Measurements from ENCODE around the gene ACY1.

ACY1 gene

DNA sequence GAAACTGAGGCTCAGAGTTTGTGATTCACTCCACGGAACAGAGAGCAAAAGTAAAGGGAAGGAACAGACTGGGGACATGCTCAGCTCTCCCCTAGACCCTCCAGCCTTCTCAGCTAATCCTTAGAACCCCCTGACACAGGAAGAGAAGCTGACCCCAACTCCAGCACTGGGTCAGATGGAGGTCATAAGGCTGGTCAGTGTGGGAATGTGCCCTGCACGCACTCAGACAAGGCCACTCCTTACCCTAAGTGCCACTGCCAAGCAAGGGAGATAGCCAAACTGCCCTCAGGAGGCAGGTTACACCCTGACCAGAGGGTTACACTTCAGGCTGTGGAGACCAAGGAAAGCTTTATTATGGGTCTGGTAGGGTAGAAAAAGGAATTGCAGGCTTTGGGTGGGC lies 11.2 kb downstream of the ACY1 start:
- H3K4me3 ChIP-seq (ENCODE audit: low read depth, low read length): peak overlapping the region; percentile 66
- TF ChIP-seq, protein P1, sequence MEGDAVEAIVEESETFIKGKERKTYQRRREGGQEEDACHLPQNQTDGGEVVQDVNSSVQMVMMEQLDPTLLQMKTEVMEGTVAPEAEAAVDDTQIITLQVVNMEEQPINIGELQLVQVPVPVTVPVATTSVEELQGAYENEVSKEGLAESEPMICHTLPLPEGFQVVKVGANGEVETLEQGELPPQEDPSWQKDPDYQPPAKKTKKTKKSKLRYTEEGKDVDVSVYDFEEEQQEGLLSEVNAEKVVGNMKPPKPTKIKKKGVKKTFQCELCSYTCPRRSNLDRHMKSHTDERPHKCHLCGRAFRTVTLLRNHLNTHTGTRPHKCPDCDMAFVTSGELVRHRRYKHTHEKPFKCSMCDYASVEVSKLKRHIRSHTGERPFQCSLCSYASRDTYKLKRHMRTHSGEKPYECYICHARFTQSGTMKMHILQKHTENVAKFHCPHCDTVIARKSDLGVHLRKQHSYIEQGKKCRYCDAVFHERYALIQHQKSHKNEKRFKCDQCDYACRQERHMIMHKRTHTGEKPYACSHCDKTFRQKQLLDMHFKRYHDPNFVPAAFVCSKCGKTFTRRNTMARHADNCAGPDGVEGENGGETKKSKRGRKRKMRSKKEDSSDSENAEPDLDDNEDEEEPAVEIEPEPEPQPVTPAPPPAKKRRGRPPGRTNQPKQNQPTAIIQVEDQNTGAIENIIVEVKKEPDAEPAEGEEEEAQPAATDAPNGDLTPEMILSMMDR (IDR thresholded peaks at IDR 0.05; ENCODE audit: insufficient read depth, low read depth, low read length, missing control alignments): no peak
- DNase-seq (ENCODE audit: low read depth): no peak

DNA sequence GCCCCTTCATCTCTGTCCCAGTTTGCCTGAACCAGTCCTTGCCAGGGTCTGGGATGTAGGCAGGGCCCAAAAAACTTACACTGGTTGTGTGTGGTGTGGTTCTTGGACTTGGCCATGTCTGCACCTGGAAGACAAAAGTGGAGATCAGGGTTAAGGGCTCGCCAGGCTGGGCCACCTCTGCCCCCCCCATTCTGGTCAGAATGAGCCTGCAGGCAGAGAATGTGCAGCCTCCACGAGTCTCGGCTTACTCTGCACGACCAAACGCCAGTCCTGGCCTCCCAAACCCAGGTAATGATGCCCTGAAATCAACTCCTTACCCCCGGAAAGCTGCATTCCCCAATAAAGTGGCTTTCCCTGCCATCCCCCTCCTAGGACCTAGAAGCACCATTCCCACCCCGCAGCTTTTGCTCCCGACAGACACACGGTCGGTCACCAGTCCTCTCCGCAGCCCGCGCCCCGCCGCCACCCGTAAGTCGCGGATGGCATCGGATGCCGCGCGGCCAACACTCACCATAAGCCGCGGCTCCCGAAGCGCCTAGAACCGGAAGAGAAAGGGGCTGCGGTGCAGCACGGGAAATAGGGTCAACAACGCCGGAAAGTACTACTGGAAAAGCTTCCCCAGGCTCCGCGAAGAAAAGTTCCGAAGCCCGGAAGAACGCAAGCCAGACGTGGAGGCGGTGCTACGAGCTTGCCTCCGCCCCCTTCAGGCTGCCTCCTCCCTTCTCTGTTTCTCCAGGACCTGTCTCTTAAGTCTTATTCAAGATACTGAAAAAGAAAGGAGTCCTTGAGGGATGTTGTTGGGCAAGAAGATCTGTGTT lies 12.2 kb downstream of the ACY1 start, which contains the start of gene RPL29:
Gene RPL29, minus strand, starts transcription at position 550 of the 818 bp plus-strand sequence. Its CDS starts 434 bp downstream, at position 116.
- H3K4me3 ChIP-seq (ENCODE audit: low read depth, low read length): peak within 1 kb of the TSS; percentile 66
- TF ChIP-seq, protein P1 (IDR thresholded peaks at IDR 0.05; ENCODE audit: insufficient read depth, low read depth, low read length, missing control alignments): no peak
- peak; percentile 96 for DNase-seq (ENCODE audit: low read depth)

DNA sequence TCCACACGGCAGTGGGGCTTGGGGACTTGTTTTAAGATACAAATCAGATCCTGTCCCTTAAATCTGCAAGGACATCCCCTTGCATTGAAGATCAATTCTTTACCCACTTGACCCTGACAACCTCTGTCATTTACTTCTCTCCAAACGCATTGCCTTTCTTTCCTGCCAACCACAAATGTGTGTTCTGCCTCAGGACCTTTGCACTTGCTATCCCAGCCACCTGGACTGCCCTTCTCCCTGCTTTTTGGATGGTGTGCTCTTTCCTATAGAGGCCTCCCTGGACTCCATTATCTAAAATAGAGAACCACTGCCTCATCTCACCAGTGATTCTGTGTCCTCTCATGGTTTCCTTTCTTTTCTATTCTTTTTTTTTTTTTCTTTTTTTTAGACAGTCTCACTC lies 13.8 kb downstream of the ACY1 start:
- TF ChIP-seq, protein P1 (IDR thresholded peaks at IDR 0.05; ENCODE audit: insufficient read depth, low read depth, low read length, missing control alignments): no peak
- H3K4me3 ChIP-seq (ENCODE audit: low read depth, low read length): no peak overlapping the region

DNA sequence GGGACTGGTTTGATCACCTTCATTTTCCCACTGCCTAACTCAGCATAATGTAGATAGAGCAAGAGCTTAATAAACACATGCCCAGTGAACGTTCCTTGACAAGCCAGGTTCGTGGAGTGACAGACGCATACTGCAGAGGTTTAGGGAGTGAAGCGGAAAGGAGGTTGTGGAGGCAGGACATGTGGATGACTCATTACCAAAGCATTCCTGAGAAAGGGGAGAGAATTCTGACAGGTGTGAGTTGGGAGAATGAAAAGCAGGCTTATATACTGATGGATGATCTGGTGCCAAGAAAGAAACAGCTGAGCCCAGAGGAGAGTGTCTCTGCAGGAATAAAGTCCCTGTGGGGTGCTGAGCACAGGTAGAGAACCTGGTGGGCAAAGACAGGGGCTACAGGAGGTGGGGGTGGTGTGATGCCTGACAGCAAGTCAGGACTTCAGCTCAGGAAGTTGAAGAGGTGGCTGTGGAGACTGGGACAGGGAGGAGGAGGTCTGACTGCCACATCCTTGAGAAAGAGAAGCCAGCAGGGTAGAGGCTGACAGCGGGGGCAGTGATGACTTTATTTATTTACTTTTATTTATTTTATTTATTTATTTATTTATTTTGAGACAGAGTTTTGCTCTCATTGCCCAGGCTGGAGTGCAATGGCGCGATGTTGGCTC lies 14.7 kb downstream of the ACY1 start:
- DNase-seq (ENCODE audit: low read depth): no peak
- TF ChIP-seq, protein P1 (IDR thresholded peaks at IDR 0.05; ENCODE audit: insufficient read depth, low read depth, low read length, missing control alignments): no peak

More for the DNA sequence above, 13.8 kb downstream of the ACY1 start:
- no peak for DNase-seq (ENCODE audit: low read depth)

DNA sequence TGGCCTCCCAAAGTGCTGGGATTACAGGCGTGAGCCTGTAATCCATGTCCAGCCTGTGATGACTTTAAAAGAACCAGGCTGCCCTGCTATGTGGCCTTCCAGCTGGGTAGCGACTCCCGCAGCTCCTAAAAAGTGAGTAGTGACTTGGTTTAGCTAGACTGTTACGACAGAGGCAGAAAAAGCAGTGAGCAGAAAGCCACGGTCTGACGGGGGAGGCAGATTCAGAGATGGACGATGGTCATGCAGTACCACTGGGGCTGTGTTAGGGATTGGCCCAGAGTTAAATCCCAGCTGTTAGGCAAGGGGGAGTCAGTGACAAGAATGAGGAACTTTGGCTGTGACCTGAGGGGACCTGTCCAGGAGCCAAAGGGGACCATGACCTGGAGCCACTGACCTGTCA lies 15.4 kb downstream of the ACY1 start:
- TF ChIP-seq, protein P1 (IDR thresholded peaks at IDR 0.05; ENCODE audit: insufficient read depth, low read depth, low read length, missing control alignments): no peak
- DNase-seq (ENCODE audit: low read depth): no peak
- no peak overlapping the region for H3K4me3 ChIP-seq (ENCODE audit: low read depth, low read length)

More for the DNA sequence above, 14.7 kb downstream of the ACY1 start:
- no peak overlapping the region for H3K4me3 ChIP-seq (ENCODE audit: low read depth, low read length)

DNA sequence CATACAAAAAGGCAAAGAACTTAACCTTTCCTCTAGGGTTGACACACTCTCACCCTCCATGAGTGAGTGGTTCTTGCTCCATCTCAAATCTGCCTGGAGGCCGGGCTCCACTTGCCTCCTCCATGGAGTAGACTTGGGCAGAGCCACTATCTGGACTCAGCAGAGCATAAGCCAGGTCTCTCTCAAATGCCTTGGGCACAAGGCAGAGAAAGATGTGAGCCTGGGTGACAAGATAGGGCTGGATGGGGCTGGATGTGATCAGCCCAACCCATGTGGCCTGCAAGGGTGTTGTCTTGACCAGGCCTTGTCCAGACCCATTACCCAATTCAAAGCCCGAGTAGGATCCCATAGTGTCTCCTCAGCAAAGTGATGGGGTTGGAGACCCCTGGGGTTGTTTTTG lies 16.5 kb downstream of the ACY1 start:
- TF ChIP-seq, protein P1 (IDR thresholded peaks at IDR 0.05; ENCODE audit: insufficient read depth, low read depth, low read length, missing control alignments): no peak
- no peak overlapping the region for H3K4me3 ChIP-seq (ENCODE audit: low read depth, low read length)
- DNase-seq (ENCODE audit: low read depth): no peak

Measured in GM12865 (cell line).